Natural killer cell (primary cell): ENCODE results near the gene AREL1. TPM values are rescaled to one million over a fixed set of nuclear protein-coding genes. Genes with fewer than 3 reads are reported as not detected.
A peak's percentile ranks its signal among the peaks of the same experiment; 100 is the strongest.

Source experiments
- ATAC-seq, 3 donors: fragments of 150-1000 bp in 2 of 3; fragments of 200-7000 bp in 1 of 3; cut with Tn5 transposase; 1 replicate in 1 of 3; 2 replicates in 2 of 3; pipeline ENCODE4 v1.10.0; 2021; ENCODE audit warnings: mild to moderate bottlenecking in 2 of 3, moderate library complexity in 2 of 3
- DNase-seq, 2 donors: peaks; one replicate each; pipeline versions ENCODE4 v3.0.0 to v3.0.0-alpha.2; 2013 to 2021; ENCODE audit warnings: mixed read lengths in 1 of 2
- H3K27ac ChIP-seq: one replicate; pipeline ENCODE4 v1.5.1; 2013; ENCODE audit warnings: mild to moderate bottlenecking, low read length
- H3K27me3 ChIP-seq: one replicate; pipeline ENCODE4 v1.6.1; 2013; ENCODE audit warnings: low read length; ENCODE audit not compliant: control insufficient read depth, insufficient read depth
- H3K36me3 ChIP-seq: one replicate; pipeline ENCODE4 v1.6.1; 2013; ENCODE audit warnings: low read length; ENCODE audit not compliant: control insufficient read depth, insufficient read depth
- H3K4me1 ChIP-seq: one replicate; pipeline ENCODE4 v1.6.1; 2013; ENCODE audit warnings: low read length; ENCODE audit not compliant: control insufficient read depth, insufficient read depth
- H3K4me3 ChIP-seq: one replicate; pipeline ENCODE4 v1.5.1; 2013; ENCODE audit warnings: low read length
- H3K9me3 ChIP-seq: one replicate; pipeline ENCODE4 v1.6.1; 2013; ENCODE audit warnings: low read length; ENCODE audit not compliant: control insufficient read depth, insufficient read depth
- H3K27ac Mint-ChIP-seq, 2 donors: one replicate each; pipeline ENCODE4 v1.8.0; 2022; ENCODE audit warnings: mild to moderate bottlenecking in 2 of 2, mixed read lengths in 2 of 2, moderate library complexity in 1 of 2
- H3K27me3 Mint-ChIP-seq, 2 donors: one replicate each; pipeline ENCODE4 v1.8.0; 2022; ENCODE audit warnings: low read depth in 2 of 2, mixed read lengths in 2 of 2
- H3K36me3 Mint-ChIP-seq: one replicate; pipeline ENCODE4 v1.8.0; 2022; ENCODE audit warnings: mixed read lengths
- H3K4me1 Mint-ChIP-seq, 2 donors: one replicate each; pipeline ENCODE4 v1.8.0; 2022; ENCODE audit warnings: mixed read lengths in 2 of 2
- H3K4me3 Mint-ChIP-seq: one replicate; pipeline ENCODE4 v1.8.0; 2022; ENCODE audit warnings: mild to moderate bottlenecking, moderate library complexity, mixed read lengths
- H3K9me3 Mint-ChIP-seq, 2 donors: one replicate each; pipeline ENCODE4 v1.8.0; 2022; ENCODE audit warnings: mixed read lengths in 2 of 2
- WGBS: methylation state at CpG from one replicate; pipeline ENCODE4 v1.1.7; 2013; ENCODE audit warnings: missing lambda C conversion rate; ENCODE audit not compliant: insufficient coverage; 5-methylcytosine and 5-hydroxymethylcytosine counted together
- intact Hi-C: fragments of 100-400 bp; cut with micrococcal nuclease; formaldehyde crosslinking; loops from one replicate; pipeline ENCODE4 v1.14.2; 2022
- total RNA-seq, 4 donors: library from RNA; stranded (reverse); fragments of 120-200 nt in 1 of 4; gene quantifications; one replicate each; pipeline versions ENCODE4 v1.2.3 to v1.2.4, GENCODE V29; 2013 to 2022
- TF ChIP-seq, protein P1 (sequence below): fragments of 200-600 bp; IDR thresholded peaks from one replicate; pipeline ENCODE4 v1.8.0; 2022; ENCODE audit warnings: antibody characterized with exemption

AREL1 gene
- total RNA-seq, 3 donors from 2014 or later (not counting 1 experiment from before 2014, with no cell fraction given), result 65.9 to 83.0 (median 82.3) TPM

- no peak overlapping the region for H3K4me3 Mint-ChIP-seq
- H3K27ac Mint-ChIP-seq, result peak overlapping the region; percentile 54 to 91
- peaks cover 86% of the 10 kb centered on the region for H3K4me1 ChIP-seq
- no peaks in the 10 kb centered on the region for H3K36me3 ChIP-seq
- H3K36me3 Mint-ChIP-seq, result no peaks in the 10 kb centered on the region
- intact Hi-C loops, result loop anchor here (2.0 to 10.0 kb wide), 3 partner anchors 96 to 678 kb away; partner anchors contain the start of genes AREL1 and FCF1
- no peak for DNase-seq
- H3K27me3 ChIP-seq, result no peaks in the 10 kb centered on the region
- TF ChIP-seq, protein P1, sequence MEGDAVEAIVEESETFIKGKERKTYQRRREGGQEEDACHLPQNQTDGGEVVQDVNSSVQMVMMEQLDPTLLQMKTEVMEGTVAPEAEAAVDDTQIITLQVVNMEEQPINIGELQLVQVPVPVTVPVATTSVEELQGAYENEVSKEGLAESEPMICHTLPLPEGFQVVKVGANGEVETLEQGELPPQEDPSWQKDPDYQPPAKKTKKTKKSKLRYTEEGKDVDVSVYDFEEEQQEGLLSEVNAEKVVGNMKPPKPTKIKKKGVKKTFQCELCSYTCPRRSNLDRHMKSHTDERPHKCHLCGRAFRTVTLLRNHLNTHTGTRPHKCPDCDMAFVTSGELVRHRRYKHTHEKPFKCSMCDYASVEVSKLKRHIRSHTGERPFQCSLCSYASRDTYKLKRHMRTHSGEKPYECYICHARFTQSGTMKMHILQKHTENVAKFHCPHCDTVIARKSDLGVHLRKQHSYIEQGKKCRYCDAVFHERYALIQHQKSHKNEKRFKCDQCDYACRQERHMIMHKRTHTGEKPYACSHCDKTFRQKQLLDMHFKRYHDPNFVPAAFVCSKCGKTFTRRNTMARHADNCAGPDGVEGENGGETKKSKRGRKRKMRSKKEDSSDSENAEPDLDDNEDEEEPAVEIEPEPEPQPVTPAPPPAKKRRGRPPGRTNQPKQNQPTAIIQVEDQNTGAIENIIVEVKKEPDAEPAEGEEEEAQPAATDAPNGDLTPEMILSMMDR, result no peak
- H3K9me3 Mint-ChIP-seq, result no peaks in the 10 kb centered on the region
- H3K27me3 Mint-ChIP-seq, result no peaks in the 10 kb centered on the region
- no peak overlapping the region for H3K4me3 ChIP-seq
- 60% methylated on average over 3 of the region's 4 CpGs for WGBS
- no peak for ATAC-seq
- no peak overlapping the region for H3K27ac ChIP-seq
- H3K9me3 ChIP-seq, result no peaks in the 10 kb centered on the region
- peaks cover 80 to 86% of the 10 kb centered on the region in 2 donors for H3K4me1 Mint-ChIP-seq
These were observed 96.4 kb downstream of the AREL1 start for GRCh38 chr14:74616507-74616906.

DNA sequence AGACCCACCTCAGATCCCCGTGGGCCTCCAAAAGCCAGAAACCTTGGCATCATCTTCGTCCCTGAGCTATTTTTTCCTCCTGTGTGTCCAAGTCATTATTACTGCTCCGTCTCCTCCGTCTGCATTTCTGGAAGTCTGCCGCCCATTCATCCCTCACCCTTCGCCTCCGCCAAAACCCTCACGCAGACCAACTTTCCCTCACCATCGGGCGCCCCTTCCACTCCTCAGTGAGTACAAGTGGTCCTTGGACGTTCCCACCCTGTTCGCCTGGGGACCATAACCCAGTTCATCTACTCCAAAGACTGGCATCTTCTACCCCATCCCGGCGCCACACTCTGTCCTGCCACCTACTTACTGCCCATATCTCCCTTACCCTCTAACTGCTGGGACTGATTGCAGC, 97.1 kb downstream of the AREL1 start:
- TF ChIP-seq, protein P1, result no peak
- Mint-ChIP-seq H3K27ac (peak overlapping the region; percentile 54 to 91), H3K4me1 (peaks cover 72 to 82% of the 10 kb centered on the region in 2 donors), H3K27me3 (no peaks in the 10 kb centered on the region), H3K36me3 (no peaks in the 10 kb centered on the region), H3K9me3 (no peaks in the 10 kb centered on the region), H3K4me3 (no peak overlapping the region)
- WGBS, result 96% methylated on average over 14 of the region's 14 CpGs
- H3K27me3 ChIP-seq, result no peaks in the 10 kb centered on the region
- intact Hi-C loops, result loop anchor here (2.0 to 10.0 kb wide), 3 partner anchors 97 to 679 kb away; partner anchors contain the start of genes AREL1 and FCF1
- ATAC-seq, result no peak
- peaks cover 82% of the 10 kb centered on the region for H3K4me1 ChIP-seq
- DNase-seq, result no peak
- H3K36me3 ChIP-seq, result no peaks in the 10 kb centered on the region
- H3K27ac ChIP-seq, result no peak overlapping the region
- H3K4me3 ChIP-seq, result no peak overlapping the region
- H3K9me3 ChIP-seq, result no peaks in the 10 kb centered on the region

GRCh38 chr14:74614508-74615495, 98.1 kb downstream of the AREL1 start:
- TF ChIP-seq, protein P1, result no peak
- H3K4me1 ChIP-seq, result peaks cover 73% of the 10 kb centered on the region
- H3K4me3 Mint-ChIP-seq, result peak overlapping the region; percentile 58
- no peaks in the 10 kb centered on the region for H3K9me3 Mint-ChIP-seq
- intact Hi-C loops, result loop anchor here (10.0 kb wide), 2 partner anchors 630 to 680 kb away; no protein-coding TSS in a partner anchor
- DNase-seq, result peak in 1 of 2 donors; percentile 53
- WGBS, result 58% methylated on average over 8 of the region's 8 CpGs
- H3K9me3 ChIP-seq, result no peaks in the 10 kb centered on the region
- H3K36me3 Mint-ChIP-seq, result no peaks in the 10 kb centered on the region
- no peaks in the 10 kb centered on the region for H3K36me3 ChIP-seq
- peaks cover 66 to 75% of the 10 kb centered on the region in 2 donors for H3K4me1 Mint-ChIP-seq
- H3K4me3 ChIP-seq, result no peak overlapping the region
- peak overlapping the region; percentile 20 to 91 for H3K27ac Mint-ChIP-seq
- ATAC-seq, result no peak
- no peaks in the 10 kb centered on the region for H3K27me3 Mint-ChIP-seq
- no peak overlapping the region for H3K27ac ChIP-seq
- H3K27me3 ChIP-seq, result no peaks in the 10 kb centered on the region
